OCI-LY7 (cell line): ENCODE data around the gene TSG101. TPM values are rescaled to one million over a fixed set of nuclear protein-coding genes. Genes with fewer than 3 reads are reported as not detected.

ENCODE experiments used
- BruUV-seq: library from RNA; stranded (reverse); fragments of 400-500 nt; replicated peaks from 2 replicates; lab custom pipeline; 2021; lab: Mats Ljungman, UMichigan
- CTCF ChIA-PET: fragments of 300-600 bp; sonication (Branson Sonifier 250); formaldehyde crosslinking; loops from one replicate; lab custom pipeline; 2022; ENCODE audit warnings: antibody characterized with exemption; ENCODE audit not compliant: unreplicated experiment; lab: Charles Lee
- POLR2A ChIA-PET: fragments of 300-600 bp; sonication (Branson Sonifier 250); formaldehyde crosslinking; loops from one replicate; lab custom pipeline; 2022; ENCODE audit warnings: antibody characterized with exemption; lab: Charles Lee
- DNase-seq: peaks from one replicate; pipeline ENCODE4 v3.0.0-alpha.2; 2015; ENCODE audit warnings: low spot score
- H2AFZ ChIP-seq: fragments of 200-600 bp; sonication (generic), shearing (Covaris generic); 2 replicates; pipeline ENCODE4 v1.6.1; 2014; ENCODE audit warnings: mild to moderate bottlenecking, antibody characterized with exemption, low read length, moderate library complexity
- H3K27ac ChIP-seq: fragments of 200-600 bp; sonication (generic); 2 replicates; pipeline ENCODE4 v1.5.1; 2014; ENCODE audit warnings: mixed run types, low read depth, mild to moderate bottlenecking, moderate library complexity, low read length, inconsistent platforms; ENCODE audit not compliant: poor library complexity, severe bottlenecking
- H3K36me3 ChIP-seq: fragments of 200-600 bp; sonication (generic); 2 replicates; pipeline ENCODE4 v1.6.1; 2014; ENCODE audit warnings: mild to moderate bottlenecking, antibody characterized with exemption, low read length, moderate library complexity, mixed read lengths; ENCODE audit not compliant: insufficient read depth
- H3K4me1 ChIP-seq: fragments of 200-600 bp; sonication (generic); 2 replicates; pipeline ENCODE4 v1.5.1; 2014; ENCODE audit warnings: mild to moderate bottlenecking, low read length; ENCODE audit not compliant: insufficient read depth, poor library complexity, severe bottlenecking
- H3K4me2 ChIP-seq: fragments of 200-600 bp; sonication (generic); 2 replicates; pipeline ENCODE4 v1.6.1; 2014; ENCODE audit warnings: mild to moderate bottlenecking, low read length
- H3K4me3 ChIP-seq: fragments of 200-600 bp; sonication (generic); 2 replicates; pipeline ENCODE4 v1.5.1; 2014; ENCODE audit warnings: mild to moderate bottlenecking, low read depth, low read length; ENCODE audit not compliant: poor library complexity, severe bottlenecking
- H3K79me2 ChIP-seq: fragments of 200-600 bp; sonication (generic); 2 replicates; pipeline ENCODE4 v1.6.1; 2016; ENCODE audit warnings: low read depth, mild to moderate bottlenecking, low read length, moderate library complexity, mixed read lengths; ENCODE audit not compliant: insufficient read depth
- H3K9me2 ChIP-seq: fragments of 200-600 bp; sonication (generic); 2 replicates; pipeline ENCODE4 v1.6.1; 2016; ENCODE audit warnings: mild to moderate bottlenecking, low read length, mixed read lengths; ENCODE audit not compliant: insufficient read depth
- H3K9me3 ChIP-seq: fragments of 200-600 bp; sonication (generic); 2 replicates; pipeline ENCODE4 v1.6.1; 2014; ENCODE audit warnings: mild to moderate bottlenecking, mixed run types, low read length, mixed read lengths
- H4K20me1 ChIP-seq: fragments of 200-600 bp; sonication (generic); 2 replicates; pipeline ENCODE4 v1.6.1; 2014; ENCODE audit warnings: mild to moderate bottlenecking, antibody characterized with exemption, low read length, moderate library complexity, mixed read lengths; ENCODE audit not compliant: insufficient read depth
- CTCF ChIP-seq: fragments of 200-600 bp; sonication (generic); conservative IDR thresholded peaks from 2 replicates; pipeline ENCODE4 v1.5.1; 2014; ENCODE audit warnings: mild to moderate bottlenecking, antibody characterized with exemption, low read length, moderate library complexity, mixed read lengths
- EZH2phosphoT487 ChIP-seq: fragments of 200-600 bp; sonication (generic); IDR thresholded peaks from 2 replicates; pipeline ENCODE4 v1.6.1; 2018; ENCODE audit warnings: low read depth, borderline replicate concordance, mild to moderate bottlenecking, mixed run types, antibody characterized with exemption, low read length, moderate library complexity, mixed read lengths
- intact Hi-C: fragments of 100-400 bp; cut with micrococcal nuclease; formaldehyde crosslinking; loops from one replicate; pipeline ENCODE4 v1.10.0; 2022; ENCODE audit not compliant: unreplicated experiment
- total RNA-seq, 2 experiments: library from RNA; depleted of rRNA in 1 of 2; stranded (reverse); fragments of >200 nt in 1 of 2; shearing (Covaris generic) in 1 of 2; gene quantifications; 2 replicates each; pipeline ENCODE4 v1.2.3, GENCODE V29; 2014 to 2022

The TSG101 gene
- total RNA-seq, 2 experiments from 2014 or later, result 54.2 to 96.8 TPM

- TF ChIP-seq CTCF (no peak), EZH2phosphoT487 (no peak)
- BruUV-seq, result no TSS peak
- peaks cover 45% of the 10 kb centered on the region for H3K4me1 ChIP-seq
- H3K27ac ChIP-seq, result no peak overlapping the region
- no peak overlapping the region for H2AFZ ChIP-seq
- H3K4me2 ChIP-seq, result no peak overlapping the region
- DNase-seq, result no peak
- POLR2A ChIA-PET, result interaction anchor here (0.8 to 1.5 kb wide), 2 partner anchors 10 to 13 kb away, joined by 3 to 4 read pairs; no protein-coding TSS in a partner anchor
- H4K20me1 ChIP-seq, result no peaks in the 10 kb centered on the region
- CTCF ChIA-PET, result no interaction called here
- intact Hi-C loops, result no loop called here
- no peak overlapping the region for H3K4me3 ChIP-seq
- H3K79me2 ChIP-seq, result peaks cover 23% of the 10 kb centered on the region; the same call in 1 of the 2 replicates
- H3K9me3 ChIP-seq, result no peaks in the 10 kb centered on the region
- no peaks in the 10 kb centered on the region for H3K9me2 ChIP-seq
- H3K36me3 ChIP-seq, result no peaks in the 10 kb centered on the region
Measured at GRCh38 chr11:18534245-18534644, 7.5 kb upstream of the TSG101 start.

- no peak overlapping the region for H3K4me3 ChIP-seq
- ChIA-PET CTCF (no interaction called here), POLR2A (interaction anchor here (0.5 to 0.6 kb wide), 2 partner anchors 84 to 161 kb away, joined by 4 to 5 read pairs; no protein-coding TSS in a partner anchor)
- H3K4me1 ChIP-seq, result peaks cover 54% of the 10 kb centered on the region
- no peaks in the 10 kb centered on the region for H4K20me1 ChIP-seq
- peaks cover 31% of the 10 kb centered on the region; the same call in 1 of the 2 replicates for H3K79me2 ChIP-seq
- intact Hi-C loops, result no loop called here
- TF ChIP-seq CTCF (no peak), EZH2phosphoT487 (no peak)
- H3K9me2 ChIP-seq, result no peaks in the 10 kb centered on the region
- BruUV-seq, result no TSS peak
- H3K4me2 ChIP-seq, result no peak overlapping the region
- no peaks in the 10 kb centered on the region for H3K9me3 ChIP-seq
- DNase-seq, result no peak
- H3K27ac ChIP-seq, result no peak overlapping the region
- H2AFZ ChIP-seq, result no peak overlapping the region
- no peaks in the 10 kb centered on the region; the same call in 1 of the 2 replicates for H3K36me3 ChIP-seq
Measured at GRCh38 chr11:18533365-18533764, 6.6 kb upstream of the TSG101 start.

GRCh38 chr11:18527512-18527911, 770 bp upstream of the TSG101 start:
- H3K27ac ChIP-seq, result peak overlapping the region; percentile 87
- peak; percentile 31 for DNase-seq
- H2AFZ ChIP-seq, result peak overlapping the region; percentile 41; the same call in 1 of the 2 replicates
- POLR2A ChIA-PET, result interaction anchor here (0.6 to 2.0 kb wide), 11 partner anchors 10 to 301 kb away, joined by 3 to 17 read pairs (median 3); partner anchors contain the start of genes GTF2H1, HPS5, LDHA and SPTY2D1
- BruUV-seq, result no TSS peak
- H3K9me3 ChIP-seq, result no peaks in the 10 kb centered on the region
- H3K79me2 ChIP-seq, result peaks cover 75% of the 10 kb centered on the region
- CTCF ChIA-PET, result no interaction called here
- H3K4me1 ChIP-seq, result peaks cover 70% of the 10 kb centered on the region
- TF ChIP-seq EZH2phosphoT487 (no peak), CTCF (no peak)
- 0 out of 2 replicates have a peak, but pooled peaks cover under 1% of the 10 kb centered on the region for H4K20me1 ChIP-seq
- H3K4me3 ChIP-seq, result peak overlapping the region; percentile 86
- H3K36me3 ChIP-seq, result peaks cover 13% of the 10 kb centered on the region
- intact Hi-C loops, result loop anchor here (2.0 to 10.0 kb wide), 8 partner anchors 107 to 715 kb away; partner anchors contain the start of genes E2F8, GTF2H1, HPS5 and LDHA
- no peaks in the 10 kb centered on the region for H3K9me2 ChIP-seq
- peak overlapping the region; percentile 90 for H3K4me2 ChIP-seq
